PC-3 (cell line): ENCODE measurements around the gene P2RY6. TPM values are rescaled to one million over a fixed set of nuclear protein-coding genes. Genes with fewer than 3 reads are reported as not detected.

ENCODE experiments used
- ATAC-seq: fragments of 200-7000 bp; cut with Tn5 transposase; 2 replicates; pipeline ENCODE4 v1.9.1; 2020; ENCODE audit warnings: mild to moderate bottlenecking, moderate library complexity
- BruUV-seq: library from RNA; stranded (reverse); fragments of 400-500 nt; replicated peaks from 2 replicates; lab custom pipeline; 2021; lab: Mats Ljungman, UMichigan
- CTCF ChIA-PET: fragments of 300-600 bp; sonication (Branson Sonifier 250); formaldehyde crosslinking; loops from one replicate; lab custom pipeline; 2022; ENCODE audit warnings: antibody characterized with exemption; lab: Charles Lee
- POLR2A ChIA-PET: fragments of 300-600 bp; sonication (Branson Sonifier 250); formaldehyde crosslinking; loops from one replicate; lab custom pipeline; 2022; ENCODE audit warnings: antibody characterized with exemption; ENCODE audit not compliant: unreplicated experiment; lab: Charles Lee
- DNase-seq: peaks from one replicate; pipeline ENCODE4 v3.0.0-alpha.2; 2015
- H2AFZ ChIP-seq: fragments of 300-600 bp; sonication (generic); 2 replicates; pipeline ENCODE4 v1.6.0; 2016; ENCODE audit warnings: antibody characterized with exemption, low read length
- H3F3A ChIP-seq: fragments of 300-600 bp; sonication (generic); one replicate; pipeline ENCODE4 v1.6.0; 2017; ENCODE audit warnings: antibody characterized with exemption, low read length, control low read depth, mild to moderate bottlenecking; ENCODE audit not compliant: unreplicated experiment
- H3K27ac ChIP-seq: fragments of 300-600 bp; sonication (generic); 2 replicates; pipeline ENCODE4 v1.5.1; 2016; ENCODE audit warnings: mild to moderate bottlenecking, low read length
- H3K27me3 ChIP-seq: fragments of 300-600 bp; sonication (generic); 2 replicates; pipeline ENCODE4 v1.6.1; 2016; ENCODE audit warnings: low read length, mixed read lengths
- H3K36me3 ChIP-seq: fragments of 300-600 bp; sonication (generic); 2 replicates; pipeline ENCODE4 v1.6.1; 2016; ENCODE audit warnings: low read depth, mixed run types, low read length, mixed read lengths
- H3K4me1 ChIP-seq: fragments of 300-600 bp; sonication (generic); 2 replicates; pipeline ENCODE4 v1.5.1; 2016; ENCODE audit warnings: low read length; ENCODE audit not compliant: insufficient read depth
- H3K4me2 ChIP-seq: fragments of 300-600 bp; sonication (generic); 2 replicates; pipeline ENCODE4 v1.6.0; 2016; ENCODE audit warnings: low read length
- H3K4me3 ChIP-seq: fragments of 300-600 bp; sonication (generic); 2 replicates; pipeline ENCODE4 v1.5.1; 2016; ENCODE audit warnings: mild to moderate bottlenecking, low read length, mixed read lengths
- H3K79me2 ChIP-seq: fragments of 300-600 bp; sonication (generic); 2 replicates; pipeline ENCODE4 v1.6.1; 2017; ENCODE audit warnings: low read length, mixed read lengths
- H3K9ac ChIP-seq: fragments of 300-600 bp; sonication (generic); 2 replicates; pipeline ENCODE4 v1.6.0; 2016; ENCODE audit warnings: mild to moderate bottlenecking, low read length
- H3K9me2 ChIP-seq: fragments of 300-600 bp; sonication (generic); replicated peaks from 2 replicates; pipeline ENCODE4 v1.6.1; 2016; ENCODE audit warnings: mixed run types, low read length, mixed read lengths
- H3K9me3 ChIP-seq: fragments of 300-600 bp; sonication (generic); 2 replicates; pipeline ENCODE4 v1.6.1; 2016; ENCODE audit warnings: low read length, mixed read lengths
- H4K20me1 ChIP-seq: fragments of 300-600 bp; sonication (generic); 2 replicates; pipeline ENCODE4 v1.6.1; 2016; ENCODE audit warnings: low read length, mixed read lengths
- CTCF ChIP-seq: fragments of 300-600 bp; sonication (generic); conservative IDR thresholded peaks from 2 replicates; pipeline ENCODE4 v1.5.1; 2017; ENCODE audit warnings: antibody characterized with exemption, low read depth, mild to moderate bottlenecking, low read length
- EZH2 ChIP-seq: fragments of 300-600 bp; sonication (generic); IDR thresholded peaks from one replicate; pipeline ENCODE4 v1.6.1; 2017; ENCODE audit warnings: antibody characterized with exemption, mild to moderate bottlenecking, low read length; ENCODE audit not compliant: unreplicated experiment
- EZH2phosphoT487 ChIP-seq: fragments of 300-600 bp; sonication (generic); IDR thresholded peaks from 2 replicates; pipeline ENCODE4 v1.6.1; 2018; ENCODE audit warnings: mild to moderate bottlenecking, antibody characterized with exemption, low read length, borderline replicate concordance
- intact Hi-C: fragments of 100-400 bp; cut with micrococcal nuclease; formaldehyde crosslinking; loops from 2 replicates; pipeline ENCODE4 v1.9.0; 2023
- total RNA-seq: library from RNA; depleted of rRNA; stranded (reverse); fragments of >200 nt; gene quantifications from 2 replicates; pipeline ENCODE4 v1.2.3, GENCODE V29; 2014

P2RY6 gene
- total RNA-seq, 1 experiment from 2014 or later: 2.0 TPM

- Histone ChIP-seq H4K20me1 (no peaks in the 10 kb centered on the region), H3F3A (no peaks in the 10 kb centered on the region), H3K9ac (no peak overlapping the region), H3K27ac (no peak overlapping the region), H3K9me3 (no peaks in the 10 kb centered on the region), H3K4me3 (no peak overlapping the region), H3K4me1 (no peaks in the 10 kb centered on the region), H3K27me3 (no peaks in the 10 kb centered on the region), H3K36me3 (no peaks in the 10 kb centered on the region), H3K79me2 (no peaks in the 10 kb centered on the region), H3K4me2 (no peak overlapping the region), H3K9me2 (no peaks in the 10 kb centered on the region), H2AFZ (no peak overlapping the region)
- BruUV-seq: no TSS peak
- ChIA-PET CTCF (no interaction called here), POLR2A (no interaction called here)
- no peak for DNase-seq
- ATAC-seq: no peak
- intact Hi-C loops: no loop called here
- TF ChIP-seq EZH2 (no peak), CTCF (no peak), EZH2phosphoT487 (no peak)
Measured at GRCh38 chr11:73317803-73318202, 45.7 kb downstream of the P2RY6 start.

- no peaks in the 10 kb centered on the region for H3K36me3 ChIP-seq
- no peaks in the 10 kb centered on the region for H4K20me1 ChIP-seq
- no peak overlapping the region for H3K9ac ChIP-seq
- no peak overlapping the region for H3K4me3 ChIP-seq
- no peak overlapping the region for H3K4me2 ChIP-seq
- no peaks in the 10 kb centered on the region for H3K27me3 ChIP-seq
- no peaks in the 10 kb centered on the region for H3K9me2 ChIP-seq
- no peak for DNase-seq
- ChIA-PET CTCF (interaction anchor here (0.6 kb wide), 1 partner anchor 17 kb away, joined by 3 read pairs; no protein-coding TSS in a partner anchor), POLR2A (no interaction called here)
- no peak overlapping the region for H3K27ac ChIP-seq
- no peaks in the 10 kb centered on the region for H3K9me3 ChIP-seq
- H3K79me2 ChIP-seq: no peaks in the 10 kb centered on the region
- BruUV-seq: no TSS peak
- no peak for ATAC-seq
- TF ChIP-seq CTCF (no peak), EZH2 (no peak), EZH2phosphoT487 (no peak)
- H3F3A ChIP-seq: no peaks in the 10 kb centered on the region
- intact Hi-C loops: no loop called here
- H2AFZ ChIP-seq: no peak overlapping the region
- H3K4me1 ChIP-seq: no peaks in the 10 kb centered on the region
Measured at GRCh38 chr11:73318501-73319011, 46.4 kb downstream of the P2RY6 start.

GRCh38 chr11:73320763-73321603, 48.8 kb downstream of the P2RY6 start:
- Histone ChIP-seq H3K4me1 (no peaks in the 10 kb centered on the region), H3K36me3 (no peaks in the 10 kb centered on the region), H3K9me2 (no peaks in the 10 kb centered on the region), H4K20me1 (no peaks in the 10 kb centered on the region), H3K79me2 (no peaks in the 10 kb centered on the region), H3K9ac (no peak overlapping the region), H3K27me3 (no peaks in the 10 kb centered on the region), H3K27ac (no peak overlapping the region), H2AFZ (no peak overlapping the region), H3K4me3 (no peak overlapping the region), H3F3A (no peaks in the 10 kb centered on the region), H3K4me2 (no peak overlapping the region), H3K9me3 (no peaks in the 10 kb centered on the region)
- ATAC-seq (no peak), DNase-seq (no peak)
- no TSS peak for BruUV-seq
- intact Hi-C loops: no loop called here
- ChIA-PET POLR2A (no interaction called here), CTCF (no interaction called here)
- no peak for TF ChIP-seq CTCF
- TF ChIP-seq EZH2phosphoT487: no peak
- TF ChIP-seq EZH2: no peak
